H1 (cell line): Measurements from ENCODE around the gene EMID1. TPM values are rescaled to one million over a fixed set of nuclear protein-coding genes. Genes with fewer than 3 reads are reported as not detected.
A peak's percentile ranks its signal among the peaks of the same experiment; 100 is the strongest.

ENCODE experiments used
- CTCF ChIA-PET: fragments of 300-600 bp; sonication (Branson Sonifier 250); formaldehyde crosslinking; loops from one replicate; lab custom pipeline; 2021; ENCODE audit not compliant: partially characterized antibody; lab: Charles Lee
- POLR2A ChIA-PET: fragments of 300-600 bp; sonication (Branson Sonifier 250); formaldehyde crosslinking; loops from one replicate; lab custom pipeline; 2021; ENCODE audit warnings: inconsistent platforms; ENCODE audit not compliant: partially characterized antibody; lab: Charles Lee
- DNase-seq, 2 experiments: peaks; one replicate each; pipeline versions ENCODE4 v3.0.0 to v3.0.0-alpha.2; 2010 to 2022; ENCODE audit warnings: low spot score in 2 of 2, low read depth in 1 of 2, mixed read lengths in 1 of 2
- FAIRE-seq: peaks from 2 replicates; lab custom pipeline; 2011; peaks lifted over from hg19 to GRCh38; lab: Jason Lieb, UNC
- H2AFZ ChIP-seq: 2 replicates; pipeline ENCODE4 v1.8.1; 2012; ENCODE audit warnings: low read length, inconsistent platforms
- H2AK5ac ChIP-seq: 2 replicates; pipeline ENCODE4 v1.6.1; 2013; ENCODE audit warnings: low read depth, low read length
- H2BK120ac ChIP-seq: replicated peaks from 2 replicates; pipeline ENCODE3; 2013; ENCODE audit warnings: low read depth, low read length, inconsistent platforms
- H2BK12ac ChIP-seq: 2 replicates; pipeline ENCODE4 v1.6.1; 2013; ENCODE audit warnings: low read depth, low read length
- H2BK15ac ChIP-seq: 2 replicates; pipeline ENCODE4 v1.6.1; 2013; ENCODE audit warnings: low read length
- H2BK20ac ChIP-seq: 2 replicates; pipeline ENCODE4 v1.6.1; 2013; ENCODE audit warnings: low read length
- H2BK5ac ChIP-seq: 2 replicates; pipeline ENCODE4 v1.6.1; 2013; ENCODE audit warnings: low read depth, low read length
- H3K14ac ChIP-seq: 2 replicates; pipeline ENCODE4 v1.6.1; 2013; ENCODE audit warnings: inconsistent platforms; ENCODE audit not compliant: insufficient read length
- H3K18ac ChIP-seq: 2 replicates; pipeline ENCODE4 v1.6.1; 2013; ENCODE audit warnings: low read length; ENCODE audit errors: extremely low read depth
- H3K23ac ChIP-seq: 2 replicates; pipeline ENCODE4 v1.6.1; 2013; ENCODE audit warnings: inconsistent platforms; ENCODE audit not compliant: insufficient read length
- H3K23me2 ChIP-seq: 2 replicates; pipeline ENCODE4 v1.6.1; 2013; ENCODE audit warnings: low read depth, low read length
- H3K27ac ChIP-seq: 2 replicates; pipeline ENCODE4 v1.6.1; 2011; ENCODE audit warnings: low read depth, low read length, inconsistent platforms
- H3K27me3 ChIP-seq, 4 experiments: replicated peaks in 1 of 4; 1 replicate in 1 of 4; 2 replicates in 3 of 4; pipeline versions ENCODE4 v1.6.1 to v1.8.1; 2011 to 2013; ENCODE audit warnings: low read length in 3 of 4, mild to moderate bottlenecking in 3 of 4, inconsistent platforms in 2 of 4, mixed read lengths in 2 of 4, moderate library complexity in 1 of 4; ENCODE audit not compliant: control insufficient read depth in 3 of 4, insufficient read depth in 3 of 4; ENCODE audit errors: extremely low read depth in 1 of 4
- H3K36me3 ChIP-seq, 4 experiments: 2 replicates each; pipeline versions ENCODE4 v1.6.1 to v1.8.1; 2011 to 2013; ENCODE audit warnings: mild to moderate bottlenecking in 4 of 4, low read length in 3 of 4, moderate library complexity in 2 of 4, control low read depth in 1 of 4, inconsistent platforms in 1 of 4; ENCODE audit not compliant: insufficient read depth in 4 of 4, control insufficient read depth in 2 of 4
- H3K4ac ChIP-seq: replicated peaks from 2 replicates; pipeline ENCODE3; 2013; ENCODE audit warnings: low read length, low read depth, mixed read lengths, inconsistent platforms; ENCODE audit not compliant: insufficient read length
- H3K4me1 ChIP-seq, 4 experiments: replicated peaks in 1 of 4; 1 replicate in 1 of 4; 2 replicates in 3 of 4; pipeline versions ENCODE4 v1.6.1 to v1.8.1; 2011 to 2013; ENCODE audit warnings: low read length in 3 of 4, inconsistent platforms in 2 of 4, mixed read lengths in 1 of 4; ENCODE audit not compliant: insufficient read depth in 4 of 4, control insufficient read depth in 3 of 4
- H3K4me2 ChIP-seq, 2 experiments: 2 replicates each; pipeline versions ENCODE4 v1.6.1 to v1.8.1; 2011 to 2013; ENCODE audit warnings: low read depth in 2 of 2, low read length in 2 of 2, control low read depth in 1 of 2, inconsistent platforms in 1 of 2, mild to moderate bottlenecking in 1 of 2; ENCODE audit not compliant: insufficient read depth in 1 of 2
- H3K4me3 ChIP-seq, 4 experiments: fragments of 200-600, 300-600 bp in 1 of 4; sonication (generic), shearing (Covaris generic), sonication (Bioruptor Twin) in 1 of 4; 2 replicates each; pipeline versions ENCODE4 v1.5.1 to v1.8.1; 2011 to 2016; ENCODE audit warnings: low read length in 4 of 4, low read depth in 3 of 4, control low read depth in 2 of 4, inconsistent platforms in 2 of 4, mild to moderate bottlenecking in 2 of 4, mixed read lengths in 1 of 4, moderate library complexity in 1 of 4; ENCODE audit not compliant: insufficient read depth in 2 of 4; ENCODE audit errors: extremely low read depth in 1 of 4
- H3K56ac ChIP-seq: replicated peaks from 2 replicates; pipeline ENCODE3; 2013; ENCODE audit warnings: low read depth, mild to moderate bottlenecking, mixed read lengths, low read length, inconsistent platforms; ENCODE audit not compliant: insufficient read length
- H3K79me1 ChIP-seq: 2 replicates; pipeline ENCODE4 v1.6.1; 2013; ENCODE audit warnings: low read depth, low read length, control low read depth
- H3K79me2 ChIP-seq, 2 experiments: 2 replicates each; pipeline versions ENCODE4 v1.6.1 to v1.8.1; 2012 to 2013; ENCODE audit warnings: low read length in 2 of 2, mild to moderate bottlenecking in 2 of 2, inconsistent platforms in 1 of 2; ENCODE audit not compliant: insufficient read depth in 2 of 2, control insufficient read depth in 1 of 2
- H3K9ac ChIP-seq, 4 experiments: replicated peaks in 1 of 4; 1 replicate in 1 of 4; 2 replicates in 3 of 4; pipeline versions ENCODE4 v1.6.1 to v1.8.1; 2011 to 2013; ENCODE audit warnings: low read depth in 3 of 4, low read length in 3 of 4, control low read depth in 2 of 4, mild to moderate bottlenecking in 2 of 4, moderate library complexity in 2 of 4, inconsistent platforms in 1 of 4; ENCODE audit errors: extremely low read depth in 1 of 4
- H3K9me3 ChIP-seq, 2 experiments: 2 replicates each; pipeline versions ENCODE4 v1.6.1 to v1.8.1; 2012 to 2013; ENCODE audit warnings: mild to moderate bottlenecking in 2 of 2, moderate library complexity in 2 of 2, control low read depth in 1 of 2, inconsistent platforms in 1 of 2, low read depth in 1 of 2, low read length in 1 of 2, mixed read lengths in 1 of 2; ENCODE audit not compliant: insufficient read depth in 2 of 2
- H4K20me1 ChIP-seq, 2 experiments: replicated peaks in 1 of 2; 2 replicates each; pipeline versions ENCODE3 to v1.8.1; 2011 to 2013; ENCODE audit warnings: inconsistent platforms in 2 of 2, low read length in 2 of 2, mild to moderate bottlenecking in 1 of 2; ENCODE audit not compliant: insufficient read depth in 2 of 2, control insufficient read depth in 1 of 2
- H4K5ac ChIP-seq: 2 replicates; pipeline ENCODE4 v1.6.1; 2013; ENCODE audit warnings: low read length, low read depth, mixed read lengths, inconsistent platforms; ENCODE audit not compliant: insufficient read length
- H4K8ac ChIP-seq: 2 replicates; pipeline ENCODE4 v1.8.0; 2013; ENCODE audit warnings: mild to moderate bottlenecking, moderate library complexity, low read length, inconsistent platforms; ENCODE audit not compliant: insufficient read depth; ENCODE audit errors: extremely low read depth
- H4K91ac ChIP-seq: replicated peaks from 2 replicates; pipeline ENCODE3; 2013; ENCODE audit warnings: low read length, mixed read lengths, inconsistent platforms; ENCODE audit not compliant: insufficient read length
- POLR2A ChIP-seq, 2 experiments: IDR thresholded peaks; 1 replicate in 1 of 2; 2 replicates in 1 of 2; pipeline ENCODE4 v1.6.1; 2011; ENCODE audit warnings: low read depth in 2 of 2, low read length in 2 of 2, mild to moderate bottlenecking in 2 of 2; ENCODE audit errors: control extremely low read depth in 1 of 2
- POLR2AphosphoS5 ChIP-seq: IDR thresholded peaks from 2 replicates; pipeline ENCODE4 v1.6.1; 2011; ENCODE audit warnings: low read depth, low read length
- ZNF274 ChIP-seq: IDR thresholded peaks from 2 replicates; pipeline ENCODE4 v1.7.0; 2012; ENCODE audit warnings: low read length, borderline replicate concordance; ENCODE audit errors: extremely low read depth
- WGBS, 2 experiments: shearing (Covaris generic) in 1 of 2; methylation state at CpG; one replicate each; pipeline versions ENCODE4 v1.1.6 to v1.1.7; 2013 to 2015; ENCODE audit warnings: low lambda C conversion rate in 2 of 2, mixed read lengths in 2 of 2, inconsistent platforms in 1 of 2, low coverage in 1 of 2, missing lambda C conversion rate in 1 of 2; ENCODE audit not compliant: insufficient replicate concordance in 2 of 2, insufficient coverage in 1 of 2, insufficient read length in 1 of 2; ENCODE audit errors: extremely low coverage in 1 of 2, missing lambda C conversion rate in 1 of 2; 5-methylcytosine and 5-hydroxymethylcytosine counted together
- polyA plus RNA-seq, 7 experiments: library from polyadenylated mRNA; depleted of rRNA in 3 of 7; stranded (reverse) in 5 of 7; unstranded in 2 of 7; fragments of >200 nt in 5 of 7; fragments of 200-250 nt in 2 of 7; gene quantifications; 1 replicate in 5 of 7; 2 replicates in 1 of 7; 4 replicates in 1 of 7; pipeline versions ENCODE4 v1.2.1 to v1.2.3, GENCODE V29; 2011 to 2013; ENCODE audit warnings: missing spikeins in 2 of 7, mixed read lengths in 2 of 7
- total RNA-seq: library from RNA; stranded (reverse); fragmentation: NEBNext Ultra II Directional; extraction: Animal tissue kit (Norgen Biotek cat#: 25700); gene quantifications from 2 replicates; pipeline ENCODE4 v1.2.1, GENCODE V29; 2021

The EMID1 gene
- total and polyA plus RNA-seq, 2 of the 8 experiments (the other 6 are each of a cell fraction or from before 2014, with no cell fraction given) = 3.9 to 7.4 TPM

GRCh38 chr22:29260601-29261315 lies 55.1 kb downstream of the EMID1 start:
- no peak overlapping the region for H4K5ac ChIP-seq
- H3K27ac ChIP-seq = no peak overlapping the region
- H3K9ac ChIP-seq = no peak overlapping the region
- TF ChIP-seq POLR2AphosphoS5 (peak; percentile 27; the same call in 1 of the 2 replicates), POLR2A (IDR thresholded peaks at IDR 0.05; ENCODE audit: control extremely low read depth in 1 of 2, low read depth in 2 of 2, low read length in 2 of 2) (peak; percentile 10 to 29; a peak in 2 of 3 replicates), ZNF274 (no peak)
- no peak overlapping the region for H3K4me3 ChIP-seq
- no peak for DNase-seq
- H3K27me3 ChIP-seq = no peaks in the 10 kb centered on the region
- H3K79me2 ChIP-seq = no peaks in the 10 kb centered on the region
- H2AFZ ChIP-seq = no peak overlapping the region
- H3K23ac ChIP-seq = no peak overlapping the region
- no peak overlapping the region for H2BK20ac ChIP-seq
- H3K4me2 ChIP-seq = no peak overlapping the region
- no peak overlapping the region for H2AK5ac ChIP-seq
- H2BK12ac ChIP-seq = no peak overlapping the region
- no peak overlapping the region for H3K56ac ChIP-seq
- no peak overlapping the region for H2BK15ac ChIP-seq
- H4K20me1 ChIP-seq = peaks cover 3 to 20% of the 10 kb centered on the region in 2 experiments
- no peak overlapping the region for H2BK120ac ChIP-seq
- no peaks in the 10 kb centered on the region for H3K4me1 ChIP-seq
- H3K79me1 ChIP-seq = peaks cover 3% of the 10 kb centered on the region; the same call in 1 of the 2 replicates
- H4K91ac ChIP-seq = no peak overlapping the region
- H3K9me3 ChIP-seq = no peaks in the 10 kb centered on the region
- H2BK5ac ChIP-seq = no peak overlapping the region; the same call in 1 of the 2 replicates
- ChIA-PET POLR2A (interaction anchor here (1.0 to 8.6 kb wide), 8 partner anchors 8 to 782 kb away, joined by 3 to 139 read pairs (median 4); partner anchors contain the start of genes EMID1, EWSR1 and RHBDD3), CTCF (interaction anchor here (1.9 kb wide), 1 partner anchor 52 kb away, joined by 4 read pairs; no protein-coding TSS in a partner anchor)
- no peaks in the 10 kb centered on the region for H3K23me2 ChIP-seq
- H3K36me3 ChIP-seq = peaks cover 4 to 29% (median 14%) of the 10 kb centered on the region in 4 experiments; a peak in 7 of 8 replicates
- WGBS, 2 experiments = 89% methylated on average over 17 of the region's 17 CpGs; no CpG with 5 or more reads in 1 of the 2 experiments
- no peak overlapping the region; the same call in 1 of the 2 replicates for H4K8ac ChIP-seq
- no peak overlapping the region for H3K18ac ChIP-seq
- no peak overlapping the region for H3K14ac ChIP-seq
- FAIRE-seq = no peak
- no peak overlapping the region for H3K4ac ChIP-seq
